ENCODE results near the gene SERPINA5.
"Not testable (repeated sequence)": the region's sequence is repeated elsewhere in the genome, so short reads cannot be mapped to it uniquely, and the experiment has no call there.

SERPINA5 gene

DNA sequence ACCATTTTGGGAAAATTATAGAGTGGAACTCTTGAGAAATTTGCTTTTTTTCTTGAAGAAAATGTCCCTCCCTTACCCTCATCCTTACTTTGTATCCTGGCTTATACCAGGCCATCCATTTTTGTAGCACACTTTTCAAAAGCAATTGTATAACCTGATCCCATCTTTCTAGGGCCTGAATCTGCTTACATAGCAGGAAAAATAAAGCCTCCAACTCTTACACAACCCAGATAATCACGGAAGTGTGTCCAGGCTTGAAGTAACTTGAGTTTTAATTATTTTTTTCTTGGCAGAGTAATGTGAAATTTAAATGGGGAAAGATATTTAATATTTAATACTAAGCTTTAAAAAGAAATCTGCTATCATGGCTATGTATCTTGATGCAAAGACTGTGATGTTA is 53.9 kb downstream of the SERPINA5 start:
- Histone ChIP-seq H3K4me3 (ENCODE audit: low read depth in 1 of 2, low read length in 1 of 2) (no peak overlapping the region), H3K4me1 (ENCODE audit: control insufficient read depth in 1 of 2, insufficient read depth in 1 of 2, low read depth in 1 of 2, low read length in 1 of 2) (peaks cover 0 to 7% of the 10 kb centered on the region in 2 experiments), H3K9me3 (no peaks in the 10 kb centered on the region), H3K36me3 (no peaks in the 10 kb centered on the region), H3K27ac (no peak overlapping the region), H3K27me3 (peaks cover 4% of the 10 kb centered on the region)
- TF ChIP-seq, protein P1, sequence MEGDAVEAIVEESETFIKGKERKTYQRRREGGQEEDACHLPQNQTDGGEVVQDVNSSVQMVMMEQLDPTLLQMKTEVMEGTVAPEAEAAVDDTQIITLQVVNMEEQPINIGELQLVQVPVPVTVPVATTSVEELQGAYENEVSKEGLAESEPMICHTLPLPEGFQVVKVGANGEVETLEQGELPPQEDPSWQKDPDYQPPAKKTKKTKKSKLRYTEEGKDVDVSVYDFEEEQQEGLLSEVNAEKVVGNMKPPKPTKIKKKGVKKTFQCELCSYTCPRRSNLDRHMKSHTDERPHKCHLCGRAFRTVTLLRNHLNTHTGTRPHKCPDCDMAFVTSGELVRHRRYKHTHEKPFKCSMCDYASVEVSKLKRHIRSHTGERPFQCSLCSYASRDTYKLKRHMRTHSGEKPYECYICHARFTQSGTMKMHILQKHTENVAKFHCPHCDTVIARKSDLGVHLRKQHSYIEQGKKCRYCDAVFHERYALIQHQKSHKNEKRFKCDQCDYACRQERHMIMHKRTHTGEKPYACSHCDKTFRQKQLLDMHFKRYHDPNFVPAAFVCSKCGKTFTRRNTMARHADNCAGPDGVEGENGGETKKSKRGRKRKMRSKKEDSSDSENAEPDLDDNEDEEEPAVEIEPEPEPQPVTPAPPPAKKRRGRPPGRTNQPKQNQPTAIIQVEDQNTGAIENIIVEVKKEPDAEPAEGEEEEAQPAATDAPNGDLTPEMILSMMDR (IDR thresholded peaks at IDR 0.05) = no peak

DNA sequence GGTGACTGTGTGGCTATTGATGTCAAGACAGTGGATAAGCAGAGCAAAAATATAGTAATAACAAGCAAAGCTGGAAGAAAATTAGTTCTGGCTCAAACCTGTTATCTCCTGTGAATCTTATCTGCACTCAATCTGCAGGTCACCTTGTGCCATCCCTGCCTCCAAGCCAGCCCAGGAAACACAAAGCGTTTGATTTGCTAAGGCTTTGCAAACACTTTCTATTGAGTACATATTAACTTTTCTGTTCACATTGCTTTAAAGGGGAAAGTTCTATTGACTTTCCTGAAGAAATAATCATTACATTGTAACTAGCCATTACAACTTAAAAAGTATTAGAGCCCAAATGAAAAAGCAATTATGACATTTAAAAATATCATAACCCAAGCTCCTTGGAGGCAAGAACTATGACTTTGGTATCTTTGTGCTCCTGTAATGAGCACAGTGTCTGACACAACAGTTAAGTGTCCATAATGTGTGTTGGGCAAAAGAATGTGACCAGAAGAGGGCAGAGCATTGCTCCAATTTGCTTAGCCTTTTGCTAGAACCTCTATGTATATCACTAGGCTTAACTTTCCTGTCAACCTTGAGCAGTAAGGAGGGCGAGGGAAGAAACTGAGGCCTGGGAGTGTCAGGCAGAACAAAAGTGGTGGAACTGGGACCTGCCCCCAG is 55.7 kb downstream of the SERPINA5 start:
- Histone ChIP-seq H3K27me3 (peaks cover 4% of the 10 kb centered on the region), H3K4me1 (ENCODE audit: control insufficient read depth in 1 of 2, insufficient read depth in 1 of 2, low read depth in 1 of 2, low read length in 1 of 2) (no peaks in the 10 kb centered on the region), H3K4me3 (ENCODE audit: low read depth in 1 of 2, low read length in 1 of 2) (no peak overlapping the region), H3K9me3 (no peaks in the 10 kb centered on the region), H3K36me3 (no peaks in the 10 kb centered on the region), H3K27ac (no peak overlapping the region)
- TF ChIP-seq, protein P1 (IDR thresholded peaks at IDR 0.05) = no peak

DNA sequence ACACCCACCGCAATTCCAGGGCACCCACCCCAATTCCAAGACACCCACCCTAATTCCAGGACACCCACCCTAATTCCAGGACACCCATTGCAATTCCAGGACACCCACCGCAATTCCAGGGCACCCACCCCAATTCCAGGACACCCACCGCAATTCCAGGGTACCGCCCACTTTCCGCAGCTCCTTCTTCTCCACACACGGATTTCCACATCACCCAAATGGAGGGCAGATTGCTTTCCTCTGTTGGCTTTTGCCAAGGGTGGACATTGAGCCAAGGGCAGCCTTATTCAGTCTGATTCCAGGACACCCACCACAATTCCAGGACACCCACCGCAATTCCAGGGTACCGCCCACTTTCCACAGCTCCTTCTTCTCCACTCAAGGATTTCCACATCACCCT is 56.6 kb downstream of the SERPINA5 start:
- H3K36me3 ChIP-seq; H3K4me3 ChIP-seq (ENCODE audit: low read depth in 1 of 2, low read length in 1 of 2); H3K27me3 ChIP-seq; H3K4me1 ChIP-seq (ENCODE audit: control insufficient read depth in 1 of 2, insufficient read depth in 1 of 2, low read depth in 1 of 2, low read length in 1 of 2); H3K9me3 ChIP-seq; H3K27ac ChIP-seq: not testable (repeated sequence)

DNA sequence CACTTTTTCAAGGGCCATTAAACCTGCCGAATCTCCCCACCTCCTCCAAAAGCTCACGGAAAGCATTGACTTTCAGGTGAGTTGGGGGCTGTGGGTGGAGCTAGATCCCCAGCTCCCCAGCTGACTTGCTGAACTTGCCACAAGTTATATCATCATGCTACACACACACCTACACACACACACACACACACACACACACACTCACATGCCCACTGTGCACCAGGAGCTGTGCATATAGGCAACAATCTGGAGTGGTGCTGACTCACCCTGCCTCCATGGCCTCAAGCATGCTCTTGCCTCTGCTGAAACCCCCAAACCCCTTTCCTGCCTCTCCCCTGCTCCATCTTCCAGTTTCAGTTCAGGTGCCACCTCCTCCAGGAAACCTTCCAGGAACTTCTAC is 57.1 kb downstream of the SERPINA5 start:
- Histone ChIP-seq H3K27me3 (peaks cover 4% of the 10 kb centered on the region), H3K36me3 (no peaks in the 10 kb centered on the region), H3K4me1 (ENCODE audit: control insufficient read depth in 1 of 2, insufficient read depth in 1 of 2, low read depth in 1 of 2, low read length in 1 of 2) (no peaks in the 10 kb centered on the region), H3K9me3 (no peaks in the 10 kb centered on the region), H3K27ac (no peak overlapping the region), H3K4me3 (ENCODE audit: low read depth in 1 of 2, low read length in 1 of 2) (no peak overlapping the region)
- TF ChIP-seq, protein P1 (IDR thresholded peaks at IDR 0.05) = no peak

DNA sequence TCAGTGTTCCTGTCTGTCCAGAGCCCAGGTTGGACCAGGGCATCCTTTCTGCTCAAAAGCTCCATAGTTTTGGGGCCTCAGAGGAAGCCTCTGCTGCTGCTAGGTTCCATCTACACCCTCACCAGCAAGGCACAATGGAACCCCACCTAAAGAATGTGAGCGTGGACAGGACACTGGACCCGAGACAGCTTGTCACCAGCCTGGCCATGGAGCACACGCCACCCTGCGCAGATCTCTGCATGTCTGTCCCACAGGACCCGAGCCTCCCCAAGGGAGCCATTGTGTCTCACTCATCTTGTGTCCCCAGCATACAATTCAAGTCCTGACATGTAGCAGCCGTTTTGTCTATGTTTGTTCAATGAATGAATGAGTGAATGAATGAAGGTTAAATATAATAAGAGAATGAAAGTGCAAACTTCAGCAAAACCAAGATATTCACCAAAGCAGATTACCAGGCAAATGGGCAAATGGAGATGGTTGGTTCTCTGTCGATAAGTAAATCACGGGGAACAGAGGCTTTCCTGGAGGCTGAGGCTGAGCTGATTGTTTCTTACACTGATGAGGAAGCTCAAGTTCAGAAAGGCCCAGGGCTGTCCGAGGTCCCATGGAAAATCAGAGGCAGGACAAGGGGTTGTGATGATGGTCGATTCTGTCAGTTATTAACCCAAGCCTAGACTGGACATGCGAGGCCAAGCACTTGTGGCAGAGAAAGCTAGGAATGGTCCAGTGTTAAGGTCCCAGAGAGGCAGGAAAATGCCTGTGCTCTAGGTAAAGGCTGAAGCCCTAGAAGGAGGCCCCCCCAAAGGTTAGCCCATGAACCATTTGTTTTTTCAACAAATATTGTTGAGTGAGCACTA is 58.0 kb downstream of the SERPINA5 start:
- H3K27ac ChIP-seq = no peak overlapping the region
- no peak overlapping the region for H3K4me3 ChIP-seq (ENCODE audit: low read depth in 1 of 2, low read length in 1 of 2)
- H3K36me3 ChIP-seq = no peaks in the 10 kb centered on the region
- no peaks in the 10 kb centered on the region for H3K9me3 ChIP-seq
- TF ChIP-seq, protein P1 (IDR thresholded peaks at IDR 0.05) = no peak
- peaks cover 4% of the 10 kb centered on the region for H3K27me3 ChIP-seq
- no peaks in the 10 kb centered on the region for H3K4me1 ChIP-seq (ENCODE audit: control insufficient read depth in 1 of 2, insufficient read depth in 1 of 2, low read depth in 1 of 2, low read length in 1 of 2)

Measured in neutrophil (primary cell).